Gastrocnemius medialis (tissue), 4 donors: ENCODE measurements around the gene RABAC1. TPM values are rescaled to one million over a fixed set of nuclear protein-coding genes. Genes with fewer than 3 reads are reported as not detected.

Experiments
- ATAC-seq, 2 donors: fragments of 150-250 bp; one replicate each; pipeline ENCODE4 v1.9.1; 2016
- DNase-seq, 2 donors: peaks; one replicate each; pipeline ENCODE4 v3.0.0-alpha.2; 2019
- H3K27ac ChIP-seq, 4 donors: fragments of 200-600 bp; sonication (generic); 1 replicate in 1 of 4; 2 replicates in 3 of 4; pipeline ENCODE4 v1.5.1; 2016 to 2018; ENCODE audit warnings: mild to moderate bottlenecking in 2 of 4, moderate library complexity in 1 of 4
- H3K27me3 ChIP-seq, 3 donors: fragments of 200-600 bp; sonication (generic) in 2 of 3; 1 replicate in 1 of 3; 2 replicates in 2 of 3; pipeline versions ENCODE4 v1.5.1 to v1.6.0; 2016 to 2019; ENCODE audit warnings: mild to moderate bottlenecking in 1 of 3, moderate library complexity in 1 of 3
- H3K36me3 ChIP-seq, 2 donors: fragments of 200-600 bp; sonication (generic) in 1 of 2; one replicate each; pipeline ENCODE4 v1.5.1; 2017 to 2018
- H3K4me1 ChIP-seq, 2 donors: fragments of 200-600 bp; sonication (generic) in 1 of 2; one replicate each; pipeline ENCODE4 v1.5.1; 2016 to 2017; ENCODE audit warnings: mild to moderate bottlenecking in 2 of 2
- H3K4me3 ChIP-seq, 4 donors: fragments of 200-600 bp; sonication (generic) in 3 of 4; 1 replicate in 1 of 4; 2 replicates in 3 of 4; pipeline ENCODE4 v1.5.1; 2016 to 2019; ENCODE audit warnings: mild to moderate bottlenecking in 2 of 4
- H3K9me3 ChIP-seq, 3 donors: fragments of 200-600 bp; sonication (generic) in 2 of 3; 1 replicate in 1 of 3; 2 replicates in 2 of 3; pipeline ENCODE4 v1.5.1; 2016 to 2019
- CTCF ChIP-seq, 5 experiments: fragments of 450-650 bp in 3 of 5; fragments of 200-600 bp in 2 of 5; sonication (generic) in 2 of 5; IDR thresholded peaks in 4 of 5; conservative IDR thresholded peaks in 1 of 5; 1 replicate in 4 of 5; 2 replicates in 1 of 5; pipeline ENCODE4 v1.5.1; 2016 to 2019; ENCODE audit warnings: antibody characterized with exemption in 5 of 5, mild to moderate bottlenecking in 3 of 5, moderate library complexity in 3 of 5
- POLR2A ChIP-seq, 2 donors: fragments of 450-650 bp; IDR thresholded peaks; one replicate each; pipeline ENCODE4 v1.6.1; 2017; ENCODE audit warnings: antibody characterized with exemption in 2 of 2, mild to moderate bottlenecking in 2 of 2, moderate library complexity in 2 of 2
- in situ Hi-C, 4 donors: fragments of 200-750 bp; cut with MboI; loops; one replicate each; pipeline versions ENCODE4 v1.15.0 to v1.8.0; 2017; ENCODE audit warnings: low sequenced_read_pairs in 4 of 4
- intact Hi-C: fragments of 100-400 bp; cut with DNase I; formaldehyde crosslinking; loops from one replicate; pipeline ENCODE4 v1.15.1; 2023; ENCODE audit warnings: low total_unique reads
- total RNA-seq, 4 donors: library from RNA; depleted of rRNA; stranded (reverse); fragments of >200 nt; gene quantifications; one replicate each; pipeline versions ENCODE4 v1.1.0 to v1.2.3, GENCODE V29; 2016

RABAC1 gene
- total RNA-seq, 4 donors from 2014 or later = 94.4 to 146 (median 110) TPM

- no peak overlapping the region for H3K27ac ChIP-seq
- no peaks in the 10 kb centered on the region for H3K9me3 ChIP-seq
- no peak for TF ChIP-seq CTCF (IDR thresholded peaks at IDR 0.05 in 4 of 5, conservative IDR thresholded peaks at IDR 0.05 in 1 of 5)
- no peak for TF ChIP-seq POLR2A (IDR thresholded peaks at IDR 0.05)
- no peaks in the 10 kb centered on the region for H3K4me1 ChIP-seq
- no peak for DNase-seq
- peaks cover 0 to 12% of the 10 kb centered on the region in 2 donors for H3K36me3 ChIP-seq
- ATAC-seq = no peak
- H3K4me3 ChIP-seq = no peak overlapping the region
- H3K27me3 ChIP-seq = peaks cover 27 to 43% (median 41%) of the 10 kb centered on the region in 3 donors
- intact Hi-C loops = no loop called here
- in situ Hi-C loops = no loop called here
These were observed 48.7 kb downstream of the RABAC1 start for GRCh38 chr19:41910240-41910991.

DNA sequence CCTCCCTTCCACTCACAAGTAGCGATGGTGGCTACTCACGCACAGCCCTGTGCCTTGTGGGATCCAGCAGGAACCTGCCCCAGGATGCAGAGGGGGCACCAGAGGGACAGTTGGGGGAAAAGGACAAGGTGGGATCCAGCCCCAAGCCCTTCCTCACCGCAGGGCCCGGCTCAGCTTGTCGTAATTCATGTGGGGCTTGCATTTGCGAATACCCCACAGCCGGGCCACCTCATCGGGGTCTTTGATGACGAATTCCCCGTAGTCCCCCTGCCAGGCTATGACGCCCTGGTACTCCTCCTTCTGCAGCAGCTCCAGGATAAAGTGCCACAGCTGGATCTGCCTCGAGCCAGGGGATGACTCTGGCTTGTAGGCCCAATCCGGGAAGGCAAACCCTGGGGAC, 49.4 kb downstream of the RABAC1 start:
- H3K4me1 ChIP-seq = no peaks in the 10 kb centered on the region
- no peaks in the 10 kb centered on the region for H3K9me3 ChIP-seq
- no peak for DNase-seq
- no peak for ATAC-seq
- no peak overlapping the region for H3K27ac ChIP-seq
- intact Hi-C loops = no loop called here
- TF ChIP-seq POLR2A (IDR thresholded peaks at IDR 0.05) (no peak), CTCF (IDR thresholded peaks at IDR 0.05 in 4 of 5, conservative IDR thresholded peaks at IDR 0.05 in 1 of 5) (no peak)
- in situ Hi-C loops = no loop called here
- peaks cover 24 to 38% (median 34%) of the 10 kb centered on the region in 3 donors for H3K27me3 ChIP-seq
- H3K4me3 ChIP-seq = no peak overlapping the region
- peaks cover 0 to 16% of the 10 kb centered on the region in 2 donors for H3K36me3 ChIP-seq

DNA sequence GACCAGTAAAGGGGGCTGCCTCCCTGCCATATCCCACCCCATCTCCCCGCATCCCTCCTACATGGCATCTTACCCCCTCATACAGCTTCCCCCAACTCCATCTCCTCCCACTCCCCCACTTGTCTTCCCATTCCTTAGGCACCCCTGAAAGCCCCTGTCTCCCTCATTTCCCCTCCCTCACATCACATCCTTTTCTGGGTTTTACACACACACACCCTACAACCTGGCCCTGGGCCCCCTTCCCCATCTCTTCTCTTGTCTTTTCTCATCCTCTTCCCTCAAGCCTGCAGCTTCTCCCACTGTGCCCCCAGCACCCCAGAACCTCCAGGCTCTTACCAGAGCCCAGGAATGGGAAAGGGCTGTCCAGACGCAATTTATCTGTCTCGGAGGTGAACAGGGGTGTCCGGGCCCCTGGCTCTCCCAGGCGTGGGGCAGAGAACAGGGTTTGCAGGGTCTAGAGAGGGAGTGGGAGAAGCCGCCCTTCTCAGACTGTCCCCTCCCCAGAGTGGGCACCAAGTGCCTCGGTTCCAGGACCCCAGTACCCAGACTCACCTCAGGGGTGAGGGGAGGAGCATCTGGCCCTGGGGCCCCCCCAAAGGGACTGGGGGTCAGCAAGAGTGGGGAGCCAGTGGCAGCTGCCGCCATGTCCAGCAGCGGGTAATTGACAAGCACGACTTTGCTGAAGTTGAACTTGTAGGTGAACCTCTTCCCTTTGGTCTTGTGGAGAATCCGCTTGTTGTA, 50.2 kb downstream of the RABAC1 start:
- in situ Hi-C loops = no loop called here
- TF ChIP-seq CTCF (IDR thresholded peaks at IDR 0.05 in 4 of 5, conservative IDR thresholded peaks at IDR 0.05 in 1 of 5) (no peak), POLR2A (IDR thresholded peaks at IDR 0.05) (no peak)
- Histone ChIP-seq H3K4me3 (no peak overlapping the region), H3K27ac (no peak overlapping the region), H3K36me3 (peaks cover 0 to 24% of the 10 kb centered on the region in 2 donors), H3K9me3 (no peaks in the 10 kb centered on the region), H3K27me3 (peaks cover 19 to 34% (median 29%) of the 10 kb centered on the region in 3 donors), H3K4me1 (no peaks in the 10 kb centered on the region)
- intact Hi-C loops = no loop called here
- DNase-seq (no peak), ATAC-seq (no peak)

DNA sequence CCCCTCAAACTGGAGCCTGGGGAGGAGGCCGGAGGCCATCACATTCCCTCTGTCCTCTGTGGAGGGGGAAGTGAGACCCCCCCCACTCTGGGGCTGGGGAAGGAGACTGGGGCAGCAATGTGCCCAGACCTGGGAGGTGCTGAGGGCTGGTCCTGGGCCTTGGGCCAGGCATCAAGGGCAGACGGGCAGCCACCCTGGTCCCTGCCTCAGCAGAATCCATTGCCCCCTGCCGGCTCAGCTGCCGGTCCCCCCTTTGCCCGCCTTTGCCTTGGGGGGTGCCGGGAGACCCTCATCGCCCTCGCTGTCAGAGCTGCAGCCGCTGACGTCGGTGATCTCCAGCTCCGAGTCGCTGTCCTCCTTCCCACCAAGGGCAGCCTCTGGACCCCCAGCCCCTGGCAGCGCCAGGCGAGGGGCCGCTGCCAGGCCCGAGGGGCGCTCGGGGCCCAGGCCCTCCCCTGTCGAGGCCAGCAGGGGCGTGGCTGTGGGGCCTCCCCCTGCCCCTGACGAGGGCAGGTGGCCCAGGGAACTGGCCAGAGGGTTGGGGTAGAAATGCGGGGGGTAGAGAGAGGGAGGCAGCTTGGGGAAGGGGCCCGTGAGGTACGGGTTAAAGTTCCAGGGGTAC, 51.0 kb downstream of the RABAC1 start:
- TF ChIP-seq POLR2A (IDR thresholded peaks at IDR 0.05) (no peak), CTCF (IDR thresholded peaks at IDR 0.05 in 4 of 5, conservative IDR thresholded peaks at IDR 0.05 in 1 of 5) (no peak)
- H3K4me1 ChIP-seq = no peaks in the 10 kb centered on the region
- H3K27me3 ChIP-seq = peaks cover 16 to 26% (median 22%) of the 10 kb centered on the region in 3 donors
- in situ Hi-C loops (no loop called here), intact Hi-C loops (no loop called here)
- ATAC-seq (no peak), DNase-seq (no peak)
- peaks cover 0 to 32% of the 10 kb centered on the region in 2 donors for H3K36me3 ChIP-seq
- no peak overlapping the region for H3K27ac ChIP-seq
- no peaks in the 10 kb centered on the region for H3K9me3 ChIP-seq
- no peak overlapping the region for H3K4me3 ChIP-seq
